ENCODE data around the gene FILIP1L.

DNA sequence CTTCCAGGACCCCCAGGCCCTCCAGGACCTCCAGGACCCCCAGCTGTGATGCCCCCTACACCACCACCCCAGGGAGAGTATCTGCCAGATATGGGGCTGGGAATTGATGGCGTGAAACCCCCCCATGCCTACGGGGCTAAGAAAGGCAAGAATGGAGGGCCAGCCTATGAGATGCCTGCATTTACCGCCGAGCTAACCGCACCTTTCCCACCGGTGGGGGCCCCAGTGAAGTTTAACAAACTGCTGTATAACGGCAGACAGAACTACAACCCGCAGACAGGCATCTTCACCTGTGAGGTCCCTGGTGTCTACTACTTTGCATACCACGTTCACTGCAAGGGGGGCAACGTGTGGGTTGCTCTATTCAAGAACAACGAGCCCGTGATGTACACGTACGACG, 318.7 kb downstream of the FILIP1L start:
- TF ChIP-seq, protein P1, sequence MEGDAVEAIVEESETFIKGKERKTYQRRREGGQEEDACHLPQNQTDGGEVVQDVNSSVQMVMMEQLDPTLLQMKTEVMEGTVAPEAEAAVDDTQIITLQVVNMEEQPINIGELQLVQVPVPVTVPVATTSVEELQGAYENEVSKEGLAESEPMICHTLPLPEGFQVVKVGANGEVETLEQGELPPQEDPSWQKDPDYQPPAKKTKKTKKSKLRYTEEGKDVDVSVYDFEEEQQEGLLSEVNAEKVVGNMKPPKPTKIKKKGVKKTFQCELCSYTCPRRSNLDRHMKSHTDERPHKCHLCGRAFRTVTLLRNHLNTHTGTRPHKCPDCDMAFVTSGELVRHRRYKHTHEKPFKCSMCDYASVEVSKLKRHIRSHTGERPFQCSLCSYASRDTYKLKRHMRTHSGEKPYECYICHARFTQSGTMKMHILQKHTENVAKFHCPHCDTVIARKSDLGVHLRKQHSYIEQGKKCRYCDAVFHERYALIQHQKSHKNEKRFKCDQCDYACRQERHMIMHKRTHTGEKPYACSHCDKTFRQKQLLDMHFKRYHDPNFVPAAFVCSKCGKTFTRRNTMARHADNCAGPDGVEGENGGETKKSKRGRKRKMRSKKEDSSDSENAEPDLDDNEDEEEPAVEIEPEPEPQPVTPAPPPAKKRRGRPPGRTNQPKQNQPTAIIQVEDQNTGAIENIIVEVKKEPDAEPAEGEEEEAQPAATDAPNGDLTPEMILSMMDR (conservative IDR thresholded peaks at IDR 0.05; ENCODE audit: low read depth, low read length) = no peak
- TF ChIP-seq EZH2 (IDR thresholded peaks at IDR 0.05; ENCODE audit: borderline replicate concordance, low read depth, low read length, poor library complexity, severe bottlenecking) = no peak
